HEK293T (cell line): ENCODE measurements around the gene SNRNP27.
"Not testable (repeated sequence)": the region's sequence is repeated elsewhere in the genome, so short reads cannot be mapped to it uniquely, and the experiment has no call there.

Experiments used
- CTCF ChIA-PET: fragments of 350-600 bp; formaldehyde crosslinking; extraction: SDS; loops from one replicate; lab custom pipeline; 2021; ENCODE audit warnings: antibody characterized with exemption, inconsistent platforms; lab: Yijun Ruan, JAX
- POLR2A ChIA-PET: fragments of 350-600 bp; formaldehyde crosslinking; extraction: SDS; loops from one replicate; lab custom pipeline; 2020; ENCODE audit warnings: antibody characterized with exemption, inconsistent platforms; lab: Yijun Ruan, JAX
- DNase-seq: peaks from one replicate; pipeline ENCODE4 v3.0.0; 2012; ENCODE audit warnings: mixed read lengths; ENCODE audit errors: extremely low spot score
- ARNT ChIP-seq: fragments of 450-650 bp; IDR thresholded peaks from 2 replicates; pipeline ENCODE4 v1.6.1; 2017; ENCODE audit warnings: mild to moderate bottlenecking
- BHLHE40 ChIP-seq: fragments of 450-650 bp; IDR thresholded peaks from 2 replicates; pipeline ENCODE4 v1.6.1; 2016; ENCODE audit warnings: mild to moderate bottlenecking, moderate library complexity, borderline replicate concordance
- CTBP1 ChIP-seq: fragments of 450-650 bp; IDR thresholded peaks from 2 replicates; pipeline ENCODE4 v1.6.1; 2016; ENCODE audit warnings: borderline replicate concordance
- ELF4 ChIP-seq: fragments of 450-650 bp; IDR thresholded peaks from 2 replicates; pipeline ENCODE4 v1.6.1; 2017; ENCODE audit warnings: antibody characterized with exemption
- FOXA1 ChIP-seq: fragments of 450-650 bp; IDR thresholded peaks from 2 replicates; pipeline ENCODE4 v1.6.1; 2016; ENCODE audit warnings: mild to moderate bottlenecking
- FOXK2 ChIP-seq: fragments of 450-650 bp; IDR thresholded peaks from 2 replicates; pipeline ENCODE4 v1.6.1; 2016; ENCODE audit warnings: mild to moderate bottlenecking
- FOXM1 ChIP-seq: fragments of 450-650 bp; IDR thresholded peaks from 2 replicates; pipeline ENCODE4 v1.6.1; 2017; ENCODE audit warnings: mild to moderate bottlenecking, borderline replicate concordance
- HDGF ChIP-seq: fragments of 450-650 bp; IDR thresholded peaks from 2 replicates; pipeline ENCODE4 v1.6.1; 2017; ENCODE audit warnings: antibody characterized with exemption, borderline replicate concordance
- L3MBTL2 ChIP-seq: fragments of 450-650 bp; conservative IDR thresholded peaks from 2 replicates; pipeline ENCODE4 v1.6.1; 2016; ENCODE audit warnings: mild to moderate bottlenecking
- LEF1 ChIP-seq: fragments of 450-650 bp; IDR thresholded peaks from 2 replicates; pipeline ENCODE4 v1.6.1; 2017; ENCODE audit warnings: mild to moderate bottlenecking, borderline replicate concordance
- NFRKB ChIP-seq: fragments of 450-650 bp; IDR thresholded peaks from 2 replicates; pipeline ENCODE4 v1.6.1; 2016; ENCODE audit warnings: mild to moderate bottlenecking, moderate library complexity
- SP1 ChIP-seq: fragments of 450-650 bp; IDR thresholded peaks from 2 replicates; pipeline ENCODE4 v1.6.1; 2017
- SUZ12 ChIP-seq: fragments of 450-650 bp; IDR thresholded peaks from 2 replicates; pipeline ENCODE4 v1.6.1; 2016; ENCODE audit warnings: mild to moderate bottlenecking
- TARDBP ChIP-seq: fragments of 450-650 bp; IDR thresholded peaks from 2 replicates; pipeline ENCODE4 v1.6.1; 2016
- ZNF384 ChIP-seq: fragments of 450-650 bp; IDR thresholded peaks from 2 replicates; pipeline ENCODE4 v1.6.1; 2016
- TF ChIP-seq, protein P1 (sequence below): fragments of 450-650 bp; IDR thresholded peaks from 2 replicates; pipeline ENCODE4 v1.6.1; 2016

SNRNP27 gene

DNA sequence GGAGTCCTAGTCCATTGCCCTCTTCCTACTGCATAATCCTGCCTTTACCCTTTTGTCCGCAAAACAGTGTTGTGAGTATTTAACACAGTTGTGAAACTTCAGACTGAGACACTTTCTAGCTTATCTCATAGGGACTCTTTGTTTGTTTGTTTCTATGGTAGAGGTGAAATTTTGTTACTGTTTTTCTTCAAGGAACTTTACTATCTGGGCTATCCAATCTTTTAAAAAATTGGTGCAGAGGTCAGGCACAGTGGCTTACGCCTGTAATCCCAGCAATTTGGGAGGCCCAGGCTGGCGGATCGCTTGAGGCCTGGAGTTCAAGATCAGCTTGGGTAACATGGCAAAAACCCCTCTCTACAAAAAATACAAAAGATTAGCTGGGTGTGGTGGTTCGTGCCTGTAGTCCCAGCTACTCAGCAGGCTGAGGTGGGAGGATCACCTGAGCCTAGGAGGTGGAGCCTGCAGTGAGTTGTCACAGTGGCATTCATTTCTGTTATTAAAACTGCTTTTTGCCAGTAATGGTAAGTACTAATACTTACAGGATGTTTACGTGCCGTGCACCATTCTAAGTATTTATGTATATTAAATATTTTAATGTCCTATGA, 45.5 kb upstream of the SNRNP27 start:
- TF ChIP-seq LEF1 (no peak), FOXA1 (no peak), SP1 (no peak), FOXM1 (no peak), BHLHE40 (no peak), SUZ12 (no peak), ELF4 (no peak), FOXK2 (no peak)
- CTCF ChIA-PET, result no interaction called here
- DNase-seq, result no peak
- POLR2A ChIA-PET, result no interaction called here

DNA sequence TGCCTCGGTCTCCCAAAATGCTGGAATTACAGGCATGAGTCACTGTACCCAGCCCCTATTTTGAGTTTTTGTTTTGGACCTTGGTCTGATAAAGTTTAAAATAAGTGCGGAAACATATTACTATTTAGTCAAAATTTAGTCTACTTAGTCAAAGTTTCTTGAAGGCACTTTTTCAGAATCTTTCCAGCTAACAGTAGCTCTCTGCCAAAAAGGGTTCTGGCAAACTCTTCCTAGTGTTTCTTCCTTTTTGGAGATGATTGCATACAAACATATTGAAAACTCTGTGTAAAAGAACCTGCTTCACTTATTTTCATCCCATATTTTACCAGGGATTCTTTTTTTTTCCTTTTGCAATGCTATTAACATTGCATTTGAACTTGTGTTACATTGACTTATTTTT, 35.5 kb upstream of the SNRNP27 start:
- TF ChIP-seq FOXM1 (no peak), HDGF (no peak), SP1 (no peak), LEF1 (no peak), CTBP1 (no peak), SUZ12 (no peak), L3MBTL2 (no peak), FOXK2 (no peak), NFRKB (no peak), ARNT (no peak), TARDBP (no peak)
- TF ChIP-seq, protein P1, sequence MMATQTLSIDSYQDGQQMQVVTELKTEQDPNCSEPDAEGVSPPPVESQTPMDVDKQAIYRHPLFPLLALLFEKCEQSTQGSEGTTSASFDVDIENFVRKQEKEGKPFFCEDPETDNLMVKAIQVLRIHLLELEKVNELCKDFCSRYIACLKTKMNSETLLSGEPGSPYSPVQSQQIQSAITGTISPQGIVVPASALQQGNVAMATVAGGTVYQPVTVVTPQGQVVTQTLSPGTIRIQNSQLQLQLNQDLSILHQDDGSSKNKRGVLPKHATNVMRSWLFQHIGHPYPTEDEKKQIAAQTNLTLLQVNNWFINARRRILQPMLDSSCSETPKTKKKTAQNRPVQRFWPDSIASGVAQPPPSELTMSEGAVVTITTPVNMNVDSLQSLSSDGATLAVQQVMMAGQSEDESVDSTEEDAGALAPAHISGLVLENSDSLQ, result no peak
- ChIA-PET POLR2A (no interaction called here), CTCF (interaction anchor here (0.7 kb wide), 1 partner anchor 481 kb away, joined by 3 read pairs; no protein-coding TSS in a partner anchor)
- no peak for DNase-seq

DNA sequence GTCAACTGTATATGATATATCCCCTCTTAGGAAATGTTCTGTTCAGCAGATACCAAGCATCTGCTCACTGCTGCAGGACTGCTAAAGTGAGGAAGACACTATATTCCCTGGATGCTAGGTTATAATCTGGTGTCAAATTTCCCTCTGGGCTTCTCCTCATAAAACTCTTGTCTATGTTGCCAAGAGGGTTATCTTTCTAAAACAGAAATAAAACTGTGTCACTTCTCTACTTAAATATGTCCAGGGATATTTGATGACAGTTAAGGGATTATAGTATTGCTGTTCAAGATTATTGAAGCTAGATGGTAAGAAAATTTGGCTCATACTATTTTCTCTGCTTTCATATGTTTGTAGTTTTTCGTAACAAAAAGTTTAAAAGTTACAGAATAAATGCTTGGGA, 30.5 kb upstream of the SNRNP27 start:
- CTCF ChIA-PET, result interaction anchor here (0.6 kb wide), 1 partner anchor 53 kb away, joined by 3 read pairs; no protein-coding TSS in a partner anchor
- TF ChIP-seq FOXM1, result no peak
- no peak for TF ChIP-seq NFRKB
- TF ChIP-seq CTBP1, result no peak
- TF ChIP-seq SP1, result no peak
- TF ChIP-seq LEF1, result no peak
- TF ChIP-seq SUZ12, result no peak
- no peak for TF ChIP-seq L3MBTL2
- no peak for TF ChIP-seq FOXA1
- TF ChIP-seq ELF4, result no peak
- TF ChIP-seq, protein P1, result no peak
- no peak for TF ChIP-seq ARNT
- no peak for TF ChIP-seq ZNF384
- no peak for TF ChIP-seq HDGF
- TF ChIP-seq BHLHE40, result no peak
- TF ChIP-seq TARDBP, result no peak
- TF ChIP-seq FOXK2, result no peak
- no peak for DNase-seq
- POLR2A ChIA-PET, result no interaction called here

DNA sequence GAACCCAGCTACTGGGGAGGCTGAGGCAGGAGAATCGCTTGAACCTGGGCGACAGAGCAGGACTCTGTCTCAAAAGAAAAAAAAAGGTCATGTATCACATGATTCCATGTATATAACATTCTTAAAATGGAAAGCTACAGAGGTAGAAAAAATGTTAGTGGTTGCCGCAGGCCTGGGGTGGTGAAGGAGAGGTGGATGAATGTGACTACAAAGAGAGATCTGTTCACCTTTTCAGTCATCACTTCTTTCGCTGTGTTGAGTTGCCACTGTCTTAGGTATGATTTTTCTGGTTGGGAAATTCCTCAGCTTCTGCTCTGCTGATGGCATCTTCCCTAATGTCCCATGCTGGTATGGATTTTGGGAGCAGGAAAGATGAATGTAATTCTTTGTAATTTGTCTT, 5.3 kb upstream of the SNRNP27 start:
- ChIA-PET CTCF (no interaction called here), POLR2A (no interaction called here)
- no peak for TF ChIP-seq FOXK2
- TF ChIP-seq SP1, result no peak
- TF ChIP-seq ELF4, result no peak
- TF ChIP-seq CTBP1, result no peak
- TF ChIP-seq, protein P1, result no peak
- TF ChIP-seq FOXM1, result no peak
- no peak for TF ChIP-seq ARNT
- TF ChIP-seq SUZ12, result no peak
- no peak for DNase-seq

DNA sequence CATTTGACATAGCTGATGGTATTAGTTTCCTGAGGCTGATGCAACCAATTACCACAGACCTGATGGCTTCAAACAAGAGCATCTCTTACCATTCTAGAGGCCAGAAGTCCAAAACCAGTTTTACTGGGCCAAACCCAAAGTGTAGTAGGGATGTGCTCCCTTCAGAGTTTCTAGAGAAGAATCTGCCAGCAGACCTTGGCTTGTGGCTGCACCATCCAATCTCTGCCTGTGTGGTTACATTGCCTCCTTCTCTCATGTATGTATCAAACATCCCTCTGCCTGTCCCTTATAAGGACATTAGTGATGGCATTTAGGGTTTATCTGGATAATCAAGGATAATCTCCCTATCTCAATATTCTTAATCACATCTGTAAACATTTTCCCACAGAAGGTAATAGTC, 4.5 kb upstream of the SNRNP27 start:
- DNase-seq, result no peak
- ChIA-PET POLR2A (no interaction called here), CTCF (no interaction called here)
- TF ChIP-seq, protein P1, result no peak
- no peak for TF ChIP-seq FOXA1
- no peak for TF ChIP-seq SP1
- TF ChIP-seq FOXM1, result no peak
- no peak for TF ChIP-seq SUZ12

DNA sequence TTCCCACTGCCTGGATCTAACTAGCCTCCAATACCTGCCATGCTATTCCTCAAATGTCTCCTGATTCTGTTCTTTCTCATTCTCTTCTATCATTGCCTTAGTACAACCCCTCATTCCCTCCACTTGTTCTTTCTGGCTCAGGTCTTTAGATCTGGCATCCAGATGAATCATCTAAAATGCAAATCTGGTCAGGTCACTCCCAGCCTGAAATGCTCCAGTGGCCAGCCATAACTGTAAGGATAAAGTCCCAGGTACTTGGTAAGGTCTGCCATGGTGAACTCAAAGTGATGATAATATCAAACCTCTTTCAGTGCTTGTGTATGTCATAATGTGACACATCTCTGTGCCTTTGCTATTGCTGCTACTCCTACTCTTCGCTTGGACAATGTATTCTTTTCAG, 2.9 kb upstream of the SNRNP27 start:
- DNase-seq, result no peak
- no peak for TF ChIP-seq FOXA1
- TF ChIP-seq NFRKB, result no peak
- TF ChIP-seq HDGF, result no peak
- TF ChIP-seq, protein P1, result no peak
- no peak for TF ChIP-seq SP1
- no peak for TF ChIP-seq BHLHE40
- no peak for TF ChIP-seq ZNF384
- no peak for TF ChIP-seq ELF4
- no peak for TF ChIP-seq LEF1
- TF ChIP-seq FOXM1, result no peak
- TF ChIP-seq CTBP1, result no peak
- no peak for TF ChIP-seq FOXK2
- TF ChIP-seq TARDBP, result no peak
- no peak for TF ChIP-seq L3MBTL2
- TF ChIP-seq ARNT, result no peak
- TF ChIP-seq SUZ12, result no peak
- POLR2A ChIA-PET, result no interaction called here

DNA sequence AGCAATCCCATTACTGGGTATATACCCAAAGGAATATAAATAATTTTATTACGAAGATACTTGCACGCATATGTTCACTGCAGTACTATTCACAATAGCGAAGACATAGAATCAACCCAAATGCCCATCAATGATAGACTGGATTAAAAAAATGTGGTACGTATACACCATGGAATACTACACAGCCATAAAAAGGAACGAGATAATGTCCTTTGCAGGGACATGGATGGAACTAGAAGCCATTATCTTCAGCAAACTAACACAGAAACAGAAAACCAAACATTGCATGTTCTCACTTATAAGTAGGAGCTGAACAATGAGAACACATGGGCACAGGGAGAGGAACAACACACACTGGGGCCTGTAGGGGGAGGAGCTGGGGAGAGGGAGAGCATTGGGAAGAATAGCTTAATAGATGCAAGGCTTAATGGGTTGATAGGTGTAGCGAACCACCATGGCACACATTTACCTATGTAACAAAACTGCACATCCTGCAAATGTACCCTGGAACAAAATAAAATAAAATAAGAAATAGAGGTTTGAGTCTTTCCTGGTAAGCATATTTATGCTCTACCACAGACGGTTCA, 825 bp upstream of the SNRNP27 start:
- ChIA-PET POLR2A (interaction anchor here (0.7 to 1.4 kb wide), 2 partner anchors 21 to 148 kb away, joined by 3 to 6 read pairs; no protein-coding TSS in a partner anchor), CTCF (interaction anchor here (1.1 kb wide), 1 partner anchor 328 kb away, joined by 4 read pairs; no protein-coding TSS in a partner anchor)
- not testable (repeated sequence) for DNase-seq

More for the DNA sequence above, 2.9 kb upstream of the SNRNP27 start:
- CTCF ChIA-PET, result no interaction called here

DNA sequence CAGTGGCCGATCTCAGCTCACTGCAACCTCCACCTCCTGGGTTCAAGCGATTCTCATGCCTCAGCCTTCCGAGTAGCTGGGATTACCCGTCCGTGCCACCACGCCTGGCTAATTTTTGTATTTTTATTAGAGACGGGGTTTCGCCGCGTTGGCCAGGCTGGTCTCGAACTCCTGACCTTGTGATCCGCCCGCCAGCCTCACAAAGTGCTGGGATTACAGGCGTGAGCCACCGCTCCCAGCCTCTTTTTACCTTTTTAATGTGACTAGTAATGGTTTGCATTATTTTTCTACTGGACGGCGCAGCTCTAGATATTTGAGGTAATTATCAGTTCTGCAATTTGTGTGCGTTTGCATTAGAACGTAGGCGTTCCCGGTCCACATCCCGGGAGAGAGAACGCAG, 981 bp downstream of the SNRNP27 start:
- DNase-seq, CTCF ChIA-PET: not testable (repeated sequence)
- POLR2A ChIA-PET, result interaction anchor here (0.9 to 1.4 kb wide), 4 partner anchors 16 to 171 kb away, joined by 3 read pairs; partner anchors contain the start of gene MXD1
